NCI-H146 treated with DMSO at 0.1 percent for 48 hours (cell line): ENCODE results near the gene ADPRS.

Experiments
- DNase-seq: peaks from one replicate; lab custom pipeline; 2025; ENCODE audit not compliant: unreplicated experiment; lab: John Stamatoyannopoulos, UW

The ADPRS gene

DNA sequence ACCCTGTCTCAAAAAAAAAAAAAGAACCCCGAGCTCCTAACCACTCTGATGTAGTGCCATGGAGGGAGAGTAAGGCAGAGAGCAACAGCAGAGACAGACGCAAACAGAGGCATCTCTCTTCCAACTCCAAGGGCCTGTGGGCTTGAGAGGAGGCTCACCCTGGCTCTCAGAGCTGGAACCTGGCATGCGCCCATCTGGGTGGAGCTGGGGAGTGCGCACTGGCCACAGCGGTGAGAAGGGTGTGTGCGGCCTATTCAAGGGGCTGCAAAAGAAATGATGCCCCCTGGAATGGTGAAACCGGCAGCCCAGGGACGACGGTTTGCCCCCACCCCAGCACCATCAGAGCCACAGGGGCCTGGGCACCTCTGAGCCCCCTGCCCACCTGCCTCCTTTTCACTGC lies 18.7 kb downstream of the ADPRS start:
- DNase-seq: no peak

DNA sequence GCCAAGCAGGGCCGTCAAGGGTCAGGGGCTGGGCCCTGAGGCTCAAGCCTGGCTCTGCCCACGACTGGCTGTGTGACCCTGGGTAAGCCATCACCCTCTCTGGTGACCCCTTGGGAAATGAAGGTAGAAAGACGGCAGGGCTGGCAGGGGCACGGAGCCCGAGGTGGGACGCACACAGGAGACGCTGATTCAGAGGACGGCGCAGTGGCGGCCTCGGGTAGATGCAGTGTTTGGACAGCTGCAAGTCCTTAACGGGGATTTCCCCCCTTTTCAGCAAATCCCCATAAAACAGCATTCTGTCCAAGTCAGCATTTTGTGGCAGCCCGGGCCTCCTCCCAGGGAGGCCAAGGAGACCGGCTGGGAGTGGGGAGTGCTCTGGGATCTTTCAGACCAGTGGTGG lies 19.6 kb downstream of the ADPRS start:
- no peak for DNase-seq

GRCh38 chr1:36109041-36109679 lies 20.5 kb downstream of the ADPRS start:
- no peak for DNase-seq

GRCh38 chr1:36111151-36111550 lies 22.5 kb downstream of the ADPRS start:
- DNase-seq: no peak

DNA sequence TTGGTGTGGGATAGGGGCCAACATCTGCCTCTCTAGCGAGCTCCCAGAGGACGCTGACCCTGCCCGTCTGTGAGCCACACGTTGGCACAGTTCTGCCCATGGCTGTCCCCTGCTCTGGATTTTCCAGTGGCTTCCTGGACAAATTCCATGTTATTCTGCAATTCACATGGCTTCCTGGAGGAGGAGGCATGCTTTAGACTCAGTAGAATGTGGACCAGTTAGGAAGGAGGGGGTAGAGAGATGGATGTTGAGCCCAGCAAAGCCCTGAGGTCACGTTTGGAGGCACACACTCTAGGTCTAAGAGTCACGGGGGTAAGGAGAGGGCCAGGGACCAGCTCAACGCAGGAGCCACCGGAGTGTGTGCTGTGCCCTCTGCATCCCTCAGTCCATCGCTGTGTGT lies 24.1 kb downstream of the ADPRS start:
- DNase-seq: no peak

DNA sequence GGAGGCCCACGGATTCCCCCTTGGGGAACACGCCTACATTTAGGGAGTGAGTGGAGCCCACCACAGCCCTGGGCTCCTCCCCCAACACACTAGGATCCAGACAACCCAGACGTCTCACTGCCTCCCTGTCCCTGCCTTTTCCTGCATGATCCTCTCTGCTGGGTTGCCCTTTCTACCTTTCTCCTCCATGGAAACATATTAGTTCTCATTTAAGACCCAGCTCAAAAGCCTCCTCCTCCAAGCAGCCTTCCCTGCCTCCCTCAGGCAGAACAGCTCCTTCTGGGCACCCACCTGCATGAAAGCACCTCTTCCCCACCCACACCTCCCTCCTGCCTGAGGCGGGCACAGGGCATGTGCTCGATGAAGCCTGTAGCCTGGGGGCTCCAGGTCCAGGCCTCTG lies 25.7 kb downstream of the ADPRS start:
- DNase-seq: no peak

DNA sequence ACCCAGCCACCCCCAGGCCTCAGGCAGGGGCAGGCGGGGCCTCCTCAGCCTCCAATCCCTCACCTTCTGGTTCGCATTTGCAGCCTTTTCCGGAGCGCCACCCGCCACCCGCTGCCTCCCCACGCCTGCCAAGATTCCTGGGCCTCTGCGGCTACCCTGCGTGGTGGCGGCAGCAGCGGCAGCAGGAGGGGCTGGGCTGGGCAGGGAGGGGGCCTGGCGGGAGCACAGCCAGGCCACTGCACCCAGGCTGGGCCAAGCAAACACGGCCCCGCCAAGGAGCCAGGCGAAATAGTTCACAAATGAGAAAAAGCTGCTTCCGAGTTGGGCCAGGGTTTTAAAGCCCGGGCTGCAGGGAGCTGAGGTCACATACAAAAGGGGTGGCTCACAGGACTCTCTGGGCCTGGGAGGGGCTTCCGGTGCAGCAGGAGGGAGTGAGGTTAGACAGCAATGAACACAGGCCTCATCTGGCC lies 26.5 kb downstream of the ADPRS start:
- no peak for DNase-seq

- DNase-seq: no peak
Observed at GRCh38 chr1:36115931-36116330, 27.2 kb downstream of the ADPRS start.

DNA sequence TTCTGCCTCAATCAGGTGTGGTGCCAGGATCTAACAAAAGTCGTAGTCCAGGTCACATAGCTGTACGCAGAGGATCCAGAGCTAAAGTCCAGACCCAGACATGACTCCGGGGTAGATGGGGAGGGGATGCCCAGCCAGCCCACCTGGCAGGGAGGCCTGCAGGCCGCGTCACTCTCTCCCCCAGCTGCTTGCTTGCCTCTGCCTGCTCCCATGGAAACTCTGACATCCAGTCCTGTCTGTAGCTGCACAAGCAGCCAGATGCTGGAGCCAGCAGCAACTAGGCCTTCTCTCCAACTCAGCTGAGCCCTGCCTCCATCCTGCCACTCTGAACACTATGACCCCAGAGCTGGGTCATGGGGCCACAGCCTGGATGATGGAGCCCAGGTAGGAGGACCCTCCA lies 28.2 kb downstream of the ADPRS start:
- no peak for DNase-seq

GRCh38 chr1:36118447-36119204 lies 29.9 kb downstream of the ADPRS start:
- DNase-seq: no peak

DNA sequence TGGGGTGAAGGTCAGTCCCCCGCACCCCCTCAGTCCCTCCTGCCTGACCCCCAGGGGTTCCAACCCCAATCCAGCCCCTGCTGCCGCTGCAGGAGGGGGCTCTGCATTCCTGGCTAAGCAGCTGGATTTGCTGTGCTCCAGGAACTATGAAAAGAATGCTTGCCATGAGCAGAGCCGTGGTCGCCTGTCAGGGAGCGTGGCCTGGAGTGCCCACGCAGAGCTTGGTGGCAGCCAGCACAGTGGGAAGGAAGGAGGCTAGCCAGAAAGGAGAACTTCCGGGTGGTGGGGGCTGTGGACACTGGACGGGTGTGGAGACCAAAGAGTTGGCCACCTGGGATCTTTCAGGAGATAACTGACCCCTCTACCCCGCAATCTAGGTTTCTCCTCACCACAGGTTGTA lies 30.8 kb downstream of the ADPRS start:
- no peak for DNase-seq

- DNase-seq: no peak
Observed at GRCh38 chr1:36122062-36123030, 33.7 kb downstream of the ADPRS start.

DNA sequence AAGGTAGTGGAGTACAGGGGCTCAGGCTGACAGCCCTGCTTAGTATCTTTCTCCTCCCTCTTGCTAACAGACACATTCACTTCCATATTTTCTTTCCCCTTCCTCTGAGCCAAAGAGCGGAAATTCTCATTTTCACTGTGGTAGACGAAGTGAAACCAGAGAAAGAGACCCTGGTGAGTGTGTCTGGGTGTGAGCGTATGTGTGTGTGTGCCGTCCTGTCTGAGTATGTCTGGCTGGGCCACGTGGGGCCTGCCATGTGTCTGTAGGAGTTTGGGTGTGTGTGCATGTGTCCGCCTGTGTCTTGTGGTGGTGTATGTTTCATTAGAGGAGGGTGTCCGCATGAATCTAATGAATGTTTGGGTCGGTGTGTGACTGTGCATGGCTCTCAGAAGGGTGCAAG lies 34.7 kb downstream of the ADPRS start:
- no peak for DNase-seq

DNA sequence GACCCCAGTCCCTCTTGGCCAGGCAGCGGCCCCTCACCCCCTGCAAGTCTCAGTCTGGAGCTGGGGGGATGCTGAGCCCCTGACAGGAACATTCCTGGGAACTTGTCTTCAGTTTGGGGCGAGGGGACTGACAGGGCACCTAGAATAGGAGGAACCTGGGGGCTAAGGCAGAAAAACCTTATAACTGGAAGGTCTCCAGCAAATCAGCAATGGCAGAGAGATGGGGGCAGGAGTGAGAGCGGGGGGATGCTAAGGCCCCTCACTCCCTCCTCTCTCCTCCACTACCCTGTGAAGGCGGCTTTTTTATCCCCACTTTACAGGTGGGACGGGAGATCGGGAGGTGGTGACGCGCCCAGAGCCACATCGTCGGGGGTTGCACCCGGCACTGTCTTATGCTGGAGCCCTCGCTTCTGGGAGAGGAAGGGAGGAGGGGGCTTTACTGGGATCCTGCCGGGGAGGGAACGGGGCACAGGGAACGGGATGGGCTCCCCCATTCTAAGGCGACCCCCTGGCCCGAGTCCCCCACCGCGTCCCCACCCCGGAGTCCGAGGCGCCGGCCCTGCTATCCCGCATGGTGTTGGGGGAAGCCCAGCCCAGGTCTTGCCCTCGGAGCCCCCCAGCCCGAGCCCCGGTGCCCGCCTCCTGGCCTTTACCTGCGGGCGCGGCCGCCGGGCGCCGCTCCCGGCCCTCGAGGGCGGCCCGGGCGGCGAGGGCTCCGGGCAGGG lies 35.9 kb downstream of the ADPRS start:
- no peak for DNase-seq

GRCh38 chr1:36125129-36125991 lies 36.7 kb downstream of the ADPRS start, which contains the start of gene COL8A2:
COL8A2 (minus strand) TSS chr1:36125222; CDS start chr1:36100242, 24,980 bp downstream.
- no peak for DNase-seq

DNA sequence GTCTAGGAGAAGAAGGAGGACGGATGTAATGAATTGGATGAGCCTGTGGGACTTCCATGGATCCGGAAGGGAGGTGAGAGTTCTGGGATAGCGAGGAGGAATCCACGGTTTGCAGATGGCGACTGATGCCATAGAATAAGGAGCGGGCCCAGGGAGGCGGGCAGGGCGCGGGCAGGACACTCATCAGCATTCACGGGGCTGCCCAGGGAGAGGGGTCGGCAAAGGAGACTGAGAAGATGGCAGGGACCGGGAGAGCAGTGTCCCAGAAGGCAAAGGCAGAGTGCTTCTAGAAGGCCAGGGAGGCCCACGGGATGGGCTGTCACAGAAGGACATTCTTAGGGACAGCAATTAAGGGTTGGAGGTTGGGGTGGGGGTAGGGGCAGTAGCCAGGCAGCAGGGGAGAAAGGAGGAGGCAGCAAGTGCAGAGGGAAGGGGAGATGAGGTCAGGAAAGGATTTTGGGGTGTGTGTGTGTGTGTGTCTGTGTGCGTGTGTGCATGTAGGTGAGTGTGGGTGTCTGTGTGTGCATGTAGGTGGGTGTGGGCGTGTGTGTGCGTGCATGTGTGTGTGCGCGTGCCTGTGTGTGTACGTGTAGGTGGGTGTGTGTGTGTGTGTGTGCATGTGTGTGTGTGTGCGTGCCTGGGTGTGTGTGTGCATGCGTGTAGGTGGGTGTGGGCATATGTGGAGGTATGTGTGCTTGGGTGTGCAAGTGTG lies 37.5 kb downstream of the ADPRS start:
- no peak for DNase-seq

DNA sequence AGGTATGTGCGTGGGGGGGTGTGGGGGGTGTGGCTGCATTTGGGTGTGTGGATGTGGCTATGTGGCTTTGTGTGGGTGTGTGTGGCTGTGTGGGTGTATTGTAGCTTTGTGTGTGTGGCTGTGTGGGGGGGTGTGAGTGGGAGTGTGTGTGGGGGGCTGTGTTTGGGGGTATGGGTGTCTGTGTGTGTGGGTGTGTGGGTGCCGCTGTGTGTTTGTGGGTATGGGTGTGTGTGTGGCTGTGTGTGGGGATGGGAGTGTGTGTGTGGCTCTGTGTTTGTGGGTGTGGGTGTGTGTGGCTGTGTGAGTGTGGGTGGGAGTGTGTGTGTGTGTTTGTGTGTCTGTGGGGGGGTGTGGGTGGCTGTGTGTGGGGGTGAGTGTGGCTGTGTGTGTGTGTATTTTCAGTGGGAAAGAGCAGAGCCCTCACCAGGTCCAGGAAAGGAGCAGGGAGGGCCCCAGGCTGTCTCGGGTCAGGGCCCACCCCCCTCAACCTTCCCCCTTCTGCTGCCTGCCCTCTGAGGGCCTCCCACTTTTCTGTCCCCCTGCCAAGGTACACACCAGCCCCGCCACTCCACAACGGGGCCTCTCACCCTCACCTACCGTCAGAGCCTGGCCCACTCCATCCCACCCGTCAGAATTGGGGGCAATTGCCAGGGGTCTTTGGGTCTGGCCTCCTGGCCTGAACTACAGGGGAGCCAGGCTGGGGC lies 38.3 kb downstream of the ADPRS start:
- no peak for DNase-seq

- no peak for DNase-seq
Observed at GRCh38 chr1:36128126-36128904, 39.6 kb downstream of the ADPRS start.
